Activated T-cell treated with anti-CD3 and anti-CD28 coated beads for 48 hours (primary cell): ENCODE measurements around the gene FLT3LG.

ENCODE experiments used
- DNase-seq: peaks from one replicate; pipeline ENCODE4 v3.0.0-alpha.2; 2020; ENCODE audit warnings: low read depth

The FLT3LG gene

GRCh38 chr19:49488863-49489537, 15.0 kb downstream of the FLT3LG start:
- DNase-seq = no peak

GRCh38 chr19:49489601-49490167, 15.7 kb downstream of the FLT3LG start:
- DNase-seq = no peak

- DNase-seq = no peak
Observed at GRCh38 chr19:49490287-49491029, 16.4 kb downstream of the FLT3LG start.

GRCh38 chr19:49491030-49491803, 17.2 kb downstream of the FLT3LG start:
- DNase-seq = no peak

- no peak for DNase-seq
Observed at GRCh38 chr19:49491804-49492572, 18.0 kb downstream of the FLT3LG start.

GRCh38 chr19:49492573-49493405, 18.8 kb downstream of the FLT3LG start:
- no peak for DNase-seq

GRCh38 chr19:49496574-49497008, 22.6 kb downstream of the FLT3LG start:
- no peak for DNase-seq

- no peak for DNase-seq
Observed at GRCh38 chr19:49497047-49497788, 23.2 kb downstream of the FLT3LG start.

GRCh38 chr19:49497789-49498103, 23.7 kb downstream of the FLT3LG start:
- DNase-seq = no peak

GRCh38 chr19:49498475-49498874, 24.5 kb downstream of the FLT3LG start:
- no peak for DNase-seq

GRCh38 chr19:49499030-49499670, 25.1 kb downstream of the FLT3LG start:
- DNase-seq = peak; percentile 32

GRCh38 chr19:49502866-49503581, 29.0 kb downstream of the FLT3LG start:
- peak; percentile 22 for DNase-seq

- DNase-seq = no peak
Observed at GRCh38 chr19:49503582-49503962, 29.6 kb downstream of the FLT3LG start.

- peak; percentile 68 for DNase-seq
Observed at GRCh38 chr19:49506575-49507105, 32.6 kb downstream of the FLT3LG start.

GRCh38 chr19:49507803-49508494, 33.9 kb downstream of the FLT3LG start:
- DNase-seq = no peak

GRCh38 chr19:49512970-49513745, 39.1 kb downstream of the FLT3LG start:
- DNase-seq = peak; percentile 22

- DNase-seq = no peak
Observed at GRCh38 chr19:49513746-49514118, 39.7 kb downstream of the FLT3LG start.
